ENCODE measurements around the gene NECTIN4.

DNA sequence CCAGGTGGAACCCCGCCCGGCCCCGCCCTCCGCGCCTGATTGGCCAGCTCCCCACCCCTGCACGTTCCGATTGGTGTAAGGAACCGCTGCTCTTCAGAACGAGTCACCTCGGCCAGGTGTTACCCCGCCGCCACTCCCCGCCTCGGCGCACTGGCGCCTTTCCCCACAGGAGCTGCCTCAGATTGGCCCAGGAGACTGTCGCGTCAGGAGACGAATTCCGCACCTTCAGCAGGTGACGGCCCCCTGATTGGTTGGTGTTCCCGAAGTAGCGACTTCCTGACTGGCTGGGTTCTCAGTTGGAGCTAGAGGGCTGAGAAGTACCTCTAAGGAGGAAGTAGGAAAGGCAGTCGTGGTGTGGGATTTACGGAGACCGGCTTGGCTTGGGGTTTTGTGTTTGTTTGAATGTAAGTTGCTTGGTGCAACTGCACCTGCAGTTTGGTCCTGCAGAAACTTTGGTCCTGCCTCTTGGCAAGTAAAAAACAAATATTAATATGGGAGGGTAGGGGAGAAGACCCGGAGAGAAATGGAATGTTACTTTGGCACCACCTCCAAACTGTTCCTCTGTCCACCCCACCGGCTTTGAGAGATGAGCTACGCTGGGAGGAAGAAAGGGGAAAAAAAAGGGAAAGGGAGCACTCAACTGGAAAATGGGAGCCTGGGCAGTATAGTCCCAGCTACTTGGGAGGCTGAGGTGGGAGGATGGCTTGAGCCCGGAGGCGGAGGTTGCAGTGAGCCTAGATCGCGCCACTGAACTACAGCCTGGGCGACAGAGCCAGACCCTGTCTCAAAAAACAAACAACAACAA, 68.0 kb downstream of the NECTIN4 start:
- TF ChIP-seq GATA2 (IDR thresholded peaks at IDR 0.05; ENCODE audit: low read depth, low read length) (no peak), GATA3 (IDR thresholded peaks at IDR 0.05; ENCODE audit: low read depth, low read length) (no peak)

Measured in SH-SY5Y (cell line).